Subcutaneous abdominal adipose tissue (tissue), 5 donors: ENCODE measurements around the gene CFAP54.

Experiments
- H3K27ac ChIP-seq: one replicate; pipeline ENCODE4 v1.7.0; 2013; ENCODE audit warnings: low read depth, mild to moderate bottlenecking, inconsistent platforms, low read length, moderate library complexity
- H3K27me3 ChIP-seq, 5 donors: one replicate each; pipeline ENCODE4 v1.7.0; 2013; ENCODE audit warnings: low read length in 5 of 5, inconsistent platforms in 1 of 5; ENCODE audit not compliant: control insufficient read depth in 5 of 5, insufficient read depth in 4 of 5
- H3K36me3 ChIP-seq, 5 donors: one replicate each; pipeline ENCODE4 v1.7.0; 2013; ENCODE audit warnings: low read length in 5 of 5; ENCODE audit not compliant: control insufficient read depth in 5 of 5, insufficient read depth in 5 of 5
- H3K4me1 ChIP-seq, 5 donors: one replicate each; pipeline ENCODE4 v1.7.0; 2013; ENCODE audit warnings: low read length in 5 of 5, mild to moderate bottlenecking in 3 of 5, moderate library complexity in 1 of 5; ENCODE audit not compliant: control insufficient read depth in 5 of 5, insufficient read depth in 5 of 5
- H3K4me3 ChIP-seq, 5 donors: one replicate each; pipeline ENCODE4 v1.7.0; 2013; ENCODE audit warnings: low read length in 5 of 5, low read depth in 1 of 5
- H3K9ac ChIP-seq, 5 donors: one replicate each; pipeline ENCODE4 v1.7.0; 2013; ENCODE audit warnings: low read length in 5 of 5, mild to moderate bottlenecking in 4 of 5, moderate library complexity in 3 of 5
- H3K9me3 ChIP-seq, 5 donors: one replicate each; pipeline ENCODE4 v1.7.0; 2013; ENCODE audit warnings: low read length in 5 of 5; ENCODE audit not compliant: control insufficient read depth in 5 of 5
- donor health status: healthy.
- donor health status: healthy.
- donor health status: healthy.
- donor health status: healthy.
- donor health status: healthy.

The CFAP54 gene

GRCh38 chr12:96770219-96771102 is 281.1 kb downstream of the CFAP54 start:
- Histone ChIP-seq H3K9me3 (no peaks in the 10 kb centered on the region), H3K4me3 (no peak overlapping the region), H3K27ac (no peak overlapping the region), H3K36me3 (no peaks in the 10 kb centered on the region), H3K9ac (no peak overlapping the region), H3K27me3 (no peaks in the 10 kb centered on the region), H3K4me1 (no peaks in the 10 kb centered on the region)

- no peak overlapping the region for H3K4me3 ChIP-seq
- no peak overlapping the region for H3K9ac ChIP-seq
- no peak overlapping the region for H3K27ac ChIP-seq
- H3K4me1 ChIP-seq, result no peaks in the 10 kb centered on the region
- no peaks in the 10 kb centered on the region for H3K27me3 ChIP-seq
- H3K36me3 ChIP-seq, result no peaks in the 10 kb centered on the region
- no peaks in the 10 kb centered on the region for H3K9me3 ChIP-seq
Observed at GRCh38 chr12:96773031-96773430, 283.7 kb downstream of the CFAP54 start.

- no peak overlapping the region for H3K9ac ChIP-seq
- H3K4me3 ChIP-seq, result no peak overlapping the region
- no peaks in the 10 kb centered on the region for H3K36me3 ChIP-seq
- no peaks in the 10 kb centered on the region for H3K9me3 ChIP-seq
- H3K27me3 ChIP-seq, result no peaks in the 10 kb centered on the region
- no peak overlapping the region for H3K27ac ChIP-seq
- no peaks in the 10 kb centered on the region for H3K4me1 ChIP-seq
Observed at GRCh38 chr12:96774496-96775256, 285.3 kb downstream of the CFAP54 start.

GRCh38 chr12:96776908-96777307 is 287.5 kb downstream of the CFAP54 start:
- Histone ChIP-seq H3K4me3 (no peak overlapping the region), H3K36me3 (no peaks in the 10 kb centered on the region), H3K27me3 (no peaks in the 10 kb centered on the region), H3K9ac (no peak overlapping the region), H3K9me3 (no peaks in the 10 kb centered on the region), H3K27ac (no peak overlapping the region), H3K4me1 (no peaks in the 10 kb centered on the region)

GRCh38 chr12:96780330-96780729 is 291.0 kb downstream of the CFAP54 start:
- no peak overlapping the region for H3K27ac ChIP-seq

GRCh38 chr12:96786791-96787190 is 297.4 kb downstream of the CFAP54 start:
- Histone ChIP-seq H3K27me3 (no peaks in the 10 kb centered on the region), H3K4me3 (no peak overlapping the region), H3K4me1 (no peaks in the 10 kb centered on the region), H3K9ac (no peak overlapping the region), H3K9me3 (no peaks in the 10 kb centered on the region), H3K36me3 (no peaks in the 10 kb centered on the region), H3K27ac (no peak overlapping the region)

More at GRCh38 chr12:96780330-96780729, 291.0 kb downstream of the CFAP54 start:
- Histone ChIP-seq H3K9ac (no peak overlapping the region), H3K9me3 (no peaks in the 10 kb centered on the region), H3K27me3 (no peaks in the 10 kb centered on the region), H3K4me3 (no peak overlapping the region), H3K36me3 (no peaks in the 10 kb centered on the region), H3K4me1 (no peaks in the 10 kb centered on the region)

GRCh38 chr12:96803969-96804368 is 314.6 kb downstream of the CFAP54 start:
- no peaks in the 10 kb centered on the region for H3K4me1 ChIP-seq
- no peaks in the 10 kb centered on the region for H3K36me3 ChIP-seq
- H3K9me3 ChIP-seq, result peaks cover 0 to 29% (median 14%) of the 10 kb centered on the region in 5 donors
- no peaks in the 10 kb centered on the region for H3K27me3 ChIP-seq
- no peak overlapping the region for H3K4me3 ChIP-seq
- H3K9ac ChIP-seq, result no peak overlapping the region
- no peak overlapping the region for H3K27ac ChIP-seq

- Histone ChIP-seq H3K36me3 (no peaks in the 10 kb centered on the region), H3K4me1 (no peaks in the 10 kb centered on the region), H3K27me3 (no peaks in the 10 kb centered on the region), H3K27ac (no peak overlapping the region), H3K9ac (no peak overlapping the region), H3K4me3 (no peak overlapping the region), H3K9me3 (peaks cover 0 to 29% (median 14%) of the 10 kb centered on the region in 5 donors)
Observed at GRCh38 chr12:96806272-96806671, 316.9 kb downstream of the CFAP54 start.

- H3K4me3 ChIP-seq, result no peak overlapping the region
- no peaks in the 10 kb centered on the region for H3K36me3 ChIP-seq
- peaks cover 0 to 18% (median 7%) of the 10 kb centered on the region in 5 donors for H3K9me3 ChIP-seq
- H3K9ac ChIP-seq, result no peak overlapping the region
- H3K27me3 ChIP-seq, result no peaks in the 10 kb centered on the region
- no peak overlapping the region for H3K27ac ChIP-seq
- H3K4me1 ChIP-seq, result no peaks in the 10 kb centered on the region
Observed at GRCh38 chr12:96807741-96808140, 318.4 kb downstream of the CFAP54 start.

- H3K9me3 ChIP-seq, result peaks cover 0 to 12% (median 2%) of the 10 kb centered on the region in 5 donors
- no peaks in the 10 kb centered on the region for H3K27me3 ChIP-seq
- no peak overlapping the region for H3K4me3 ChIP-seq
- H3K36me3 ChIP-seq, result no peaks in the 10 kb centered on the region
- H3K27ac ChIP-seq, result no peak overlapping the region
- H3K4me1 ChIP-seq, result no peaks in the 10 kb centered on the region
- H3K9ac ChIP-seq, result no peak overlapping the region
Observed at GRCh38 chr12:96808587-96808986, 319.2 kb downstream of the CFAP54 start.
